Hypothalamus (tissue), 51 donors: ENCODE measurements around the gene FMN2.
"Not testable (repeated sequence)": the region's sequence is repeated elsewhere in the genome, so short reads cannot be mapped to it uniquely, and the experiment has no call there.

ENCODE experiments used
- DNase-seq, 51 donors: peaks; one replicate each; lab custom pipeline; 2025; lab: John Stamatoyannopoulos, UW

FMN2 gene

GRCh38 chr1:240242601-240243144 is 151.0 kb downstream of the FMN2 start:
- DNase-seq, result no peak

- DNase-seq, result no peak
Observed at GRCh38 chr1:240244968-240245628, 153.4 kb downstream of the FMN2 start.

- DNase-seq, result no peak
Observed at GRCh38 chr1:240245629-240246020, 153.9 kb downstream of the FMN2 start.

- no peak for DNase-seq
Observed at GRCh38 chr1:240247899-240248298, 156.2 kb downstream of the FMN2 start.

GRCh38 chr1:240254006-240254405 is 162.3 kb downstream of the FMN2 start:
- DNase-seq, result no peak

GRCh38 chr1:240254778-240255291 is 163.2 kb downstream of the FMN2 start:
- no peak for DNase-seq

- DNase-seq, result no peak
Observed at GRCh38 chr1:240255922-240256321, 164.2 kb downstream of the FMN2 start.

GRCh38 chr1:240256836-240257503 is 165.3 kb downstream of the FMN2 start:
- DNase-seq, result no peak

- DNase-seq, result no peak
Observed at GRCh38 chr1:240258910-240259309, 167.2 kb downstream of the FMN2 start.

GRCh38 chr1:240264494-240264893 is 172.8 kb downstream of the FMN2 start:
- not testable (repeated sequence) for DNase-seq

- DNase-seq, result no peak
Observed at GRCh38 chr1:240271081-240271480, 179.4 kb downstream of the FMN2 start.

- no peak for DNase-seq
Observed at GRCh38 chr1:240274569-240274968, 182.9 kb downstream of the FMN2 start.

- DNase-seq, result not testable (repeated sequence)
Observed at GRCh38 chr1:240275219-240275618, 183.5 kb downstream of the FMN2 start.

- DNase-seq, result no peak
Observed at GRCh38 chr1:240278082-240278481, 186.4 kb downstream of the FMN2 start.

GRCh38 chr1:240280560-240281322 is 189.1 kb downstream of the FMN2 start:
- DNase-seq, result no peak

GRCh38 chr1:240282061-240282830 is 190.6 kb downstream of the FMN2 start:
- DNase-seq, result no peak

GRCh38 chr1:240284656-240285414 is 193.2 kb downstream of the FMN2 start:
- no peak for DNase-seq

GRCh38 chr1:240285540-240285939 is 193.9 kb downstream of the FMN2 start:
- DNase-seq, result no peak

- no peak for DNase-seq
Observed at GRCh38 chr1:240287722-240288121, 196.0 kb downstream of the FMN2 start.

GRCh38 chr1:240293706-240294105 is 202.0 kb downstream of the FMN2 start:
- no peak for DNase-seq
